Body of pancreas (tissue), 4 donors: ENCODE results near the gene RALB. TPM values are rescaled to one million over a fixed set of nuclear protein-coding genes. Genes with fewer than 3 reads are reported as not detected.
"Not testable (repeated sequence)": the region's sequence is repeated elsewhere in the genome, so short reads cannot be mapped to it uniquely, and the experiment has no call there.

Experiments used
- ATAC-seq: fragments of 150-250 bp; one replicate; pipeline ENCODE4 v1.9.1; 2016
- DNase-seq, 4 donors: peaks; one replicate each; pipeline ENCODE4 v3.0.0-alpha.2; 2019
- H3K27ac ChIP-seq, 4 donors: fragments of 200-600 bp; sonication (generic); 1 replicate in 3 of 4; 2 replicates in 1 of 4; pipeline versions ENCODE4 v1.5.1 to v1.6.1; 2016 to 2019; ENCODE audit warnings: mild to moderate bottlenecking in 1 of 4, mixed read lengths in 1 of 4, moderate library complexity in 1 of 4
- H3K27me3 ChIP-seq, 2 donors: fragments of 200-600 bp; sonication (generic); one replicate each; pipeline ENCODE4 v1.6.0; 2016; ENCODE audit warnings: mild to moderate bottlenecking in 1 of 2
- H3K36me3 ChIP-seq, 2 donors: fragments of 200-600 bp; sonication (generic); replicated peaks in 1 of 2; 2 replicates each; pipeline ENCODE4 v1.5.1; 2016; ENCODE audit warnings: low read depth in 2 of 2; ENCODE audit not compliant: insufficient read depth in 1 of 2
- H3K4me1 ChIP-seq: fragments of 200-600 bp; sonication (generic); one replicate; pipeline ENCODE4 v1.6.0; 2016
- H3K4me3 ChIP-seq, 2 donors: fragments of 200-600 bp; sonication (generic); 1 replicate in 1 of 2; 2 replicates in 1 of 2; pipeline ENCODE4 v1.5.1; 2016 to 2019
- H3K9me3 ChIP-seq, 3 donors: fragments of 200-600 bp; sonication (generic); 1 replicate in 2 of 3; 2 replicates in 1 of 3; pipeline ENCODE4 v1.5.1; 2016
- POLR2A ChIP-seq, 3 donors: fragments of 450-650 bp; IDR thresholded peaks; one replicate each; pipeline ENCODE4 v1.6.1; 2016; ENCODE audit warnings: antibody characterized with exemption in 3 of 3, mild to moderate bottlenecking in 2 of 3
- WGBS, 2 donors: methylation state at CpG; one replicate each; pipeline ENCODE4 v1.1.5; 2017; 5-methylcytosine and 5-hydroxymethylcytosine counted together
- intact Hi-C: fragments of 100-400 bp; cut with DNase I; formaldehyde crosslinking; loops from one replicate; pipeline ENCODE4 v1.15.1; 2023
- total RNA-seq, 2 donors: library from RNA; depleted of rRNA; stranded (reverse); fragments of >200 nt; gene quantifications; one replicate each; pipeline ENCODE4 v1.1.0, GENCODE V29; 2016
- TF ChIP-seq, protein P1 (sequence below), 7 experiments: fragments of 450-650 bp in 4 of 7; fragments of 200-600 bp in 3 of 7; sonication (generic) in 3 of 7; IDR thresholded peaks; one replicate each; pipeline ENCODE4 v1.5.1; 2016 to 2019; ENCODE audit warnings: antibody characterized with exemption in 7 of 7

The RALB gene
- total RNA-seq, 2 donors from 2014 or later, result 17.8 to 21.3 TPM

DNA sequence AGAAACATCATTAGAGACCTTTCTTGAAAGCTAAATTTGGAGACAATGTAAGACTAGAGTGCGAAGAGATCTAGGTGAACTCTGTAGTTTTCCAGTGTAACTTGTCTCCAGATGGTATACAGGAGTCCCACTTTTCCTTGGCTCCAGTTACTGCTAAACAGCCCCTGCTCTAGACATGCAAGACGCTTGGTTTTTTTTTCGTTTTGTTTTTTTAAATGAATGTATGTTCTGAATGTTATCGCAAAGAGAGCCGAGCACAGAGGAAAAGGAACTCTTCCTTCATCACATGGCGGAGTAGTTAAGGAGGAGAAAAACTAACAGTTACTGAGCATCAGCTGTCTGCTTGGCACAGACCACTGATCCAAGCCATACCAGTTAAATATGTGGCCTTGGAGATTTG lies 2.4 kb downstream of the RALB start:
- 75 to 87% methylated on average over 6 of the region's 6 CpGs for WGBS, 2 donors
- intact Hi-C loops, result no loop called here
- peaks cover 13% of the 10 kb centered on the region for H3K4me1 ChIP-seq

DNA sequence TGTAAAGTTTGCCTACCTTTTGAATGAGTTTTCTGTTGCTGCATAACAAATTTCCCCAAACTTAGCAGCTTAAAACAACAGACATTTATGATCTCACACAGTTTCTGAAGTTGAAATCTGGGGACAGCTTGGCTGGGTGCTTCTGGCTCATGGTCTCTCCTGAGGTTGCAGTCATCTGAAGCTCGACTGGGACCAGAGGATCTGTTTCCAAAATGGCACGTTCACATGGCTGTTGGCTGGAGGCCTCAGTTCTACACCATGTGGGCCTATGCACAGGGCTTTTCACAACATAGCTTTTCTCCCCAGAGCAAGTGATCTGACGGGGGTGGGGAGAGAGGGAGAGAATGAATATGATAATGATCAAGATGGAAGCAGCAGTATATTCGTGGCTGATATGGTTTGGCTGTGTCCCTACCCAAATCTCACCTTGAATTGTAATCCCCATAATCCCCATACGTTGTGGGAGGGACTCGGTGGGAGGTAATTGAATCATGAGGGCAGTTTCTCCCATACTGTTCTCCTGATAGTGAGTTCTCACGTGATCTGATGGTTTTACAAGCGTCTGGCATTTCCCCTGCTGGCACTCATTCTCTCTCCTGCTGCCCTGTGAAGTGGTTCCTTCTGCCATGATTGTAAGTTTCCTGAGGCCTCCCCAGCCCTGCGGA lies 3.5 kb downstream of the RALB start:
- no peaks in the 10 kb centered on the region for H3K36me3 ChIP-seq
- H3K9me3 ChIP-seq, result no peaks in the 10 kb centered on the region
- 70 to 81% methylated on average over 7 to 9 of the region's 9 CpGs for WGBS, 2 donors
- no peak for TF ChIP-seq POLR2A (IDR thresholded peaks at IDR 0.05)
- TF ChIP-seq, protein P1, sequence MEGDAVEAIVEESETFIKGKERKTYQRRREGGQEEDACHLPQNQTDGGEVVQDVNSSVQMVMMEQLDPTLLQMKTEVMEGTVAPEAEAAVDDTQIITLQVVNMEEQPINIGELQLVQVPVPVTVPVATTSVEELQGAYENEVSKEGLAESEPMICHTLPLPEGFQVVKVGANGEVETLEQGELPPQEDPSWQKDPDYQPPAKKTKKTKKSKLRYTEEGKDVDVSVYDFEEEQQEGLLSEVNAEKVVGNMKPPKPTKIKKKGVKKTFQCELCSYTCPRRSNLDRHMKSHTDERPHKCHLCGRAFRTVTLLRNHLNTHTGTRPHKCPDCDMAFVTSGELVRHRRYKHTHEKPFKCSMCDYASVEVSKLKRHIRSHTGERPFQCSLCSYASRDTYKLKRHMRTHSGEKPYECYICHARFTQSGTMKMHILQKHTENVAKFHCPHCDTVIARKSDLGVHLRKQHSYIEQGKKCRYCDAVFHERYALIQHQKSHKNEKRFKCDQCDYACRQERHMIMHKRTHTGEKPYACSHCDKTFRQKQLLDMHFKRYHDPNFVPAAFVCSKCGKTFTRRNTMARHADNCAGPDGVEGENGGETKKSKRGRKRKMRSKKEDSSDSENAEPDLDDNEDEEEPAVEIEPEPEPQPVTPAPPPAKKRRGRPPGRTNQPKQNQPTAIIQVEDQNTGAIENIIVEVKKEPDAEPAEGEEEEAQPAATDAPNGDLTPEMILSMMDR (IDR thresholded peaks at IDR 0.05), result no peak
- H3K27ac ChIP-seq, result no peak overlapping the region
- no peak for DNase-seq
- intact Hi-C loops, result no loop called here
- no peaks in the 10 kb centered on the region for H3K27me3 ChIP-seq
- ATAC-seq, result no peak
- peaks cover 13% of the 10 kb centered on the region for H3K4me1 ChIP-seq
- no peak overlapping the region for H3K4me3 ChIP-seq

More for the DNA sequence above, 2.4 kb downstream of the RALB start:
- no peaks in the 10 kb centered on the region for H3K36me3 ChIP-seq
- H3K27me3 ChIP-seq, result no peaks in the 10 kb centered on the region
- DNase-seq (no peak), ATAC-seq (no peak)
- no peaks in the 10 kb centered on the region for H3K9me3 ChIP-seq
- no peak overlapping the region for H3K4me3 ChIP-seq
- no peak overlapping the region for H3K27ac ChIP-seq
- TF ChIP-seq, protein P1 (IDR thresholded peaks at IDR 0.05), result no peak
- no peak for TF ChIP-seq POLR2A (IDR thresholded peaks at IDR 0.05)

DNA sequence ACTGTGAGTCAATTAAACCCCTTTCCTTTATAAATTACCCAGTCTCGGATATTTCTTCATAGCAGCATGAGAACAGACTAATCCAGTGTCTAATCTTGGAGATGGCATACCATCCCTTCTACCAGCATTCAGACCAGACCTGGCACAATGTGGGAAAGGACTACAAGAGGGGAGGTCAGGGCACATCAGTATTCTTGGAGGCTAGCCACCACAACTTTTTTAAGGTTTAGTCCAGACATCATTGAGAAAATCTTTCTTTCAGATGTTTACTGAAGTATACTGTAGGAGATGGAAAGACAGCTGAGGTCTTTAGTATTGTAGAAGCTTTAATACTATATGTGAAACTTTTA lies 4.0 kb downstream of the RALB start:
- Histone ChIP-seq H3K9me3 (no peaks in the 10 kb centered on the region), H3K27me3 (no peaks in the 10 kb centered on the region), H3K4me3 (no peak overlapping the region), H3K27ac (no peak overlapping the region), H3K36me3 (no peaks in the 10 kb centered on the region), H3K4me1 (peaks cover 13% of the 10 kb centered on the region)
- no peak for ATAC-seq
- TF ChIP-seq, protein P1 (IDR thresholded peaks at IDR 0.05), result no peak
- no peak for TF ChIP-seq POLR2A (IDR thresholded peaks at IDR 0.05)
- WGBS, 2 donors, result 67% methylated on average over 1 of the region's 1 CpG
- intact Hi-C loops, result no loop called here
- no peak for DNase-seq

DNA sequence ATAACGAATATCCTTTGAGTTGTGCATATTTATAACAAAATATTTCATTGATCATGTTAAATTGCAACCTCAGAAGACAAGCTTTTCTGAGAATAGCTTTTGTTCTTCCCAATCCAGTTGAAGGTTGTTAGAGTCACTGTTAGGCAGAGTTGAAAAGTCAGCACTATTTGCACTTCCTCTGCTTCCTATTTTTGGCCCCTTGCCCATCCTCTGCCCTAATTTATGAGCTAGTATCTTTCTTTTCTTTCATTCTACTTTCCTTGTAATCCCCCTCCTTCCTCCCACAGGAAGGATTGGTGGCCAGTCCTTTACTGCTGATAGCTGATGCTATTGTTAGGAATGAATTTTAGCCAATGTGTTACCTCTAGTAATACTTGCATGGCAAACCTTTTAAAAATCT lies 4.9 kb downstream of the RALB start:
- Histone ChIP-seq H3K4me1 (peaks cover 10% of the 10 kb centered on the region), H3K36me3 (no peaks in the 10 kb centered on the region), H3K27ac (no peak overlapping the region), H3K4me3 (no peak overlapping the region), H3K9me3 (no peaks in the 10 kb centered on the region), H3K27me3 (no peaks in the 10 kb centered on the region)
- 36 to 38% methylated on average over 1 of the region's 1 CpG for WGBS, 2 donors
- TF ChIP-seq POLR2A (IDR thresholded peaks at IDR 0.05), result no peak
- TF ChIP-seq, protein P1 (IDR thresholded peaks at IDR 0.05), result no peak
- ATAC-seq (no peak), DNase-seq (peak in 1 of 4 donors; percentile 33)
- intact Hi-C loops, result no loop called here

DNA sequence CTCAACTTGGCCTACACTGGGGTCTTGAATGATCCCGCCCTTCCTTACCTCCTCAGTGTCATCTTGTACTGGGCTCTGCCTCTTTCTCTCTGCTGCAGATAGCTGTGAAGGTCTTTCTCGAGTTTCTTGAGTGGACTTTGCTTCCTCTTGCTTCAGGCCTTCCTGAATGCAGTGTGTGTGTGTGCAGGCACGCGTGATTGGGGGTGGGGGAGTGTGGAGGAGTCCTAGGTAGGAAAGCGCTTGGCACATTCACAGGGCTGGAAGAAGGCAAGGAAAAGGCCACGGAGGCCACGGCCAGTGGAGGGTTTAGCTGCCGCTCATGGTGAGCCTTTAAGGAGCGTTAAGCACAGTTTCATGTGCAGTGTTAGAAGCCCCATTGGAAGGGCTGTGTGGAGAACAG lies 5.5 kb downstream of the RALB start:
- intact Hi-C loops, result no loop called here
- DNase-seq (no peak), ATAC-seq (no peak)
- Histone ChIP-seq H3K27me3 (no peaks in the 10 kb centered on the region), H3K27ac (no peak overlapping the region), H3K9me3 (no peaks in the 10 kb centered on the region), H3K4me3 (no peak overlapping the region), H3K4me1 (peaks cover 10% of the 10 kb centered on the region), H3K36me3 (no peaks in the 10 kb centered on the region)
- 74 to 85% methylated on average over 9 of the region's 9 CpGs for WGBS, 2 donors
- no peak for TF ChIP-seq POLR2A (IDR thresholded peaks at IDR 0.05)
- TF ChIP-seq, protein P1 (IDR thresholded peaks at IDR 0.05), result no peak

DNA sequence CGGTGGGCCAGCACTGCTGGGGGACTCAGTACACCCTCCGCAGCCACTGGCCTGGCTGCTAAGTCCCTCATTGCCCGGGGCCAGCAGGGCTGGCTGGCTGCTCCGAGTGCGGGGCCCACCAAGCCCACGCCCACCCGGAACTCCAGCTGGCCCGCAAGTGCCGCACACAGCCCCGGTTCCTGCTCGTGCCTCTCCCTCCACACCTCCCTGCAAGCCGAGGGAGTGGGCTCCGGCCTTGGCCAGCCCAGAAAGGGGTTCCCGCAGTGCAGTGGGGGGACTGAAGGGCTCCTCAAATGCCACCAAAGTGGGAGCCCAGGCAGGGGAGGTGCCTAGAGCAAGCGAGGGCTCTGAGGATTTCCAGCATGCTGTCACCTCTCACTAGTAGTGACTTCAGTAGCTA lies 7.3 kb downstream of the RALB start:
- H3K36me3 ChIP-seq, H3K4me1 ChIP-seq, ATAC-seq, H3K4me3 ChIP-seq, H3K27ac ChIP-seq, H3K9me3 ChIP-seq, DNase-seq, intact Hi-C loops, H3K27me3 ChIP-seq: not testable (repeated sequence)
- WGBS, 2 donors, result 94 to 99% methylated on average over 3 to 13 of the region's 15 CpGs
